A549 (cell line): ENCODE results near the gene ING3. TPM values are rescaled to one million over a fixed set of nuclear protein-coding genes. Genes with fewer than 3 reads are reported as not detected.

Experiments used
- ATAC-seq, 2 experiments: fragments of 200-7000 bp in 1 of 2; fragments of >200 bp in 1 of 2; cut with Nextera tagmentation in 1 of 2; cut with Tn5 transposase in 1 of 2; 3 replicates each; pipeline versions ENCODE4 v1.8.0 to v1.9.1; 2018 to 2020; ENCODE audit warnings: mild to moderate bottlenecking in 1 of 2, moderate library complexity in 1 of 2
- CTCF ChIA-PET: fragments of 300-600 bp; sonication (Branson Sonifier 250); formaldehyde crosslinking; extraction: SDS; loops from one replicate; lab custom pipeline; 2021; ENCODE audit warnings: antibody characterized with exemption, inconsistent platforms; lab: Yijun Ruan, JAX
- POLR2A ChIA-PET: fragments of 350-600 bp; formaldehyde crosslinking; extraction: SDS; loops from one replicate; lab custom pipeline; 2021; ENCODE audit warnings: antibody characterized with exemption, inconsistent platforms; lab: Yijun Ruan, JAX
- DNase-seq, 2 experiments: peaks; one replicate each; pipeline versions ENCODE4 v3.0.0 to v3.0.0-alpha.2; 2011 to 2016; ENCODE audit warnings: low read depth in 1 of 2, low spot score in 1 of 2
- FAIRE-seq: peaks from 2 replicates; lab custom pipeline; 2011; peaks lifted over from hg19 to GRCh38; lab: Jason Lieb, UNC
- H3K27ac ChIP-seq, 2 experiments: fragments of >200 bp; sonication (Bioruptor Twin); formaldehyde crosslinking; 3 replicates each; pipeline ENCODE4 v1.5.1; 2016 to 2017
- H3K4me1 ChIP-seq: fragments of >200 bp; sonication (Bioruptor Twin); formaldehyde crosslinking; 3 replicates; pipeline ENCODE4 v1.6.1; 2016
- H3K4me2 ChIP-seq: fragments of >200 bp; sonication (Bioruptor Twin); formaldehyde crosslinking; 3 replicates; pipeline ENCODE4 v1.6.1; 2016
- H3K4me3 ChIP-seq: fragments of >200 bp; sonication (Bioruptor Twin); formaldehyde crosslinking; 3 replicates; pipeline ENCODE4 v1.5.1; 2016
- H3K9me3 ChIP-seq: fragments of >200 bp; sonication (Bioruptor Twin); formaldehyde crosslinking; 3 replicates; pipeline ENCODE4 v1.6.1; 2016
- BHLHE40 ChIP-seq: IDR thresholded peaks from 2 replicates; pipeline ENCODE4 v1.6.1; 2012; ENCODE audit warnings: low read depth, low read length, inconsistent platforms
- CBX2 ChIP-seq: fragments of 200-600 bp; sonication (generic); IDR thresholded peaks from 2 replicates; pipeline ENCODE4 v1.6.1; 2016; ENCODE audit warnings: low read depth, mild to moderate bottlenecking, borderline replicate concordance
- CBX8 ChIP-seq: fragments of 200-600 bp; sonication (generic); IDR thresholded peaks from 2 replicates; pipeline ENCODE4 v1.6.1; 2016
- CEBPB ChIP-seq, 2 experiments: fragments of >200 bp in 1 of 2; sonication (Bioruptor Twin) in 1 of 2; formaldehyde crosslinking in 1 of 2; IDR thresholded peaks; 2 replicates each; pipeline ENCODE4 v1.6.1; 2012 to 2016
- CHD2 ChIP-seq: fragments of 150-350 bp; IDR thresholded peaks from 2 replicates; pipeline ENCODE4 v1.6.1; 2014; ENCODE audit warnings: low read length; ENCODE audit not compliant: partially characterized antibody
- FOXS1 ChIP-seq: fragments of 250-450 bp; sonication (Bioruptor Pico); IDR thresholded peaks from 2 replicates; pipeline ENCODE4 v1.5.0; 2020; ENCODE audit warnings: mild to moderate bottlenecking, moderate library complexity
- HDAC2 ChIP-seq: fragments of 200-600 bp; sonication (generic); IDR thresholded peaks from 2 replicates; pipeline ENCODE4 v1.6.1; 2016
- HEYL ChIP-seq: fragments of 250-450 bp; sonication (Bioruptor Pico); IDR thresholded peaks from 2 replicates; pipeline ENCODE4 v1.8.0; 2021; ENCODE audit warnings: mild to moderate bottlenecking, moderate library complexity
- HOXB5 ChIP-seq: fragments of 250-450 bp; sonication (Bioruptor Pico); IDR thresholded peaks from 2 replicates; pipeline ENCODE4 v1.5.0; 2020; ENCODE audit warnings: mild to moderate bottlenecking, moderate library complexity
- JUNB ChIP-seq: fragments of >200 bp; sonication (Bioruptor Twin); formaldehyde crosslinking; IDR thresholded peaks from 2 replicates; pipeline ENCODE4 v1.6.1; 2016
- MAFK ChIP-seq: fragments of 450-650 bp; IDR thresholded peaks from 2 replicates; pipeline ENCODE4 v1.6.1; 2014; ENCODE audit not compliant: partially characterized antibody
- MAZ ChIP-seq: fragments of 150-350 bp; IDR thresholded peaks from 2 replicates; pipeline ENCODE4 v1.6.1; 2014; ENCODE audit warnings: antibody characterized with exemption, low read depth, low read length, borderline replicate concordance
- NFE2L2 ChIP-seq: fragments of 150-350 bp; conservative IDR thresholded peaks from 2 replicates; pipeline ENCODE4 v1.6.1; 2014; ENCODE audit warnings: low read length
- NR3C1 ChIP-seq: fragments of >200 bp; sonication (Bioruptor Twin); formaldehyde crosslinking; IDR thresholded peaks from 3 replicates; pipeline ENCODE4 v1.6.1; 2017
- POLR2AphosphoS2 ChIP-seq: conservative IDR thresholded peaks from 2 replicates; pipeline ENCODE4 v1.6.1; 2012; ENCODE audit warnings: low read length, improper control_type of control experiment, inconsistent platforms
- RCOR1 ChIP-seq: fragments of 150-350 bp; IDR thresholded peaks from 2 replicates; pipeline ENCODE4 v1.6.1; 2014; ENCODE audit warnings: antibody characterized with exemption, low read length, low read depth
- RFX5 ChIP-seq: fragments of 450-650 bp; IDR thresholded peaks from 2 replicates; pipeline ENCODE4 v1.7.1; 2014; ENCODE audit warnings: antibody characterized with exemption, mild to moderate bottlenecking, moderate library complexity
- SMC3 ChIP-seq: fragments of >200 bp; sonication (Bioruptor Twin); formaldehyde crosslinking; IDR thresholded peaks from 3 replicates; pipeline ENCODE4 v1.6.1; 2018; ENCODE audit warnings: inconsistent platforms
- TP53 ChIP-seq: fragments of 250-450 bp; sonication (Bioruptor Pico); IDR thresholded peaks from 2 replicates; pipeline ENCODE4 v1.5.0; 2021; ENCODE audit warnings: mild to moderate bottlenecking, moderate library complexity
- ZFP36 ChIP-seq: fragments of 450-650 bp; IDR thresholded peaks from 2 replicates; pipeline ENCODE4 v1.6.1; 2014; ENCODE audit warnings: borderline replicate concordance; ENCODE audit not compliant: partially characterized antibody
- ZSCAN20 ChIP-seq: fragments of 250-450 bp; sonication (Bioruptor Pico); IDR thresholded peaks from 2 replicates; pipeline ENCODE4 v1.8.0; 2022; ENCODE audit warnings: mild to moderate bottlenecking, moderate library complexity
- WGBS: methylation state at CpG from one replicate; pipeline ENCODE4 v1.1.6; 2017; ENCODE audit errors: missing lambda C conversion rate; 5-methylcytosine and 5-hydroxymethylcytosine counted together
- polyA plus RNA-seq, 4 experiments: library from polyadenylated mRNA; depleted of rRNA in 3 of 4; stranded (reverse); fragments of >200 nt; fragmentation: RNase III in 1 of 4; extraction: RNeasy Plus Mini Kit Qiagen cat#74134 plus additional on column Dnase treatment in 1 of 4; gene quantifications; 2 replicates in 3 of 4; 3 replicates in 1 of 4; pipeline ENCODE4 v1.2.3, GENCODE V29; 2011 to 2017
- TF ChIP-seq, protein P1 (sequence below): fragments of >200 bp; sonication (Bioruptor Twin); formaldehyde crosslinking; IDR thresholded peaks from 3 replicates; pipeline ENCODE4 v1.5.1; 2016
- TF ChIP-seq, protein P2 (sequence below): IDR thresholded peaks from 2 replicates; pipeline ENCODE4 v1.6.1; 2012
- TF ChIP-seq, protein P3 (sequence below): IDR thresholded peaks from 2 replicates; pipeline ENCODE4 v1.6.1; 2012; ENCODE audit warnings: low read depth, borderline replicate concordance
- TF ChIP-seq, protein P4 (sequence below): fragments of 250-450 bp; sonication (Bioruptor Pico); IDR thresholded peaks from 2 replicates; pipeline ENCODE4 v1.5.0; 2021; ENCODE audit warnings: mild to moderate bottlenecking, moderate library complexity, borderline replicate concordance
- TF ChIP-seq, protein P5 (sequence below): fragments of 250-450 bp; sonication (Bioruptor Pico); IDR thresholded peaks from 2 replicates; pipeline ENCODE4 v1.5.0; 2020; ENCODE audit warnings: low read depth, mild to moderate bottlenecking, moderate library complexity

The ING3 gene
- polyA plus RNA-seq, 2 of the 4 experiments (the other 2 are of a cell fraction), result 5.6 to 11.3 TPM

DNA sequence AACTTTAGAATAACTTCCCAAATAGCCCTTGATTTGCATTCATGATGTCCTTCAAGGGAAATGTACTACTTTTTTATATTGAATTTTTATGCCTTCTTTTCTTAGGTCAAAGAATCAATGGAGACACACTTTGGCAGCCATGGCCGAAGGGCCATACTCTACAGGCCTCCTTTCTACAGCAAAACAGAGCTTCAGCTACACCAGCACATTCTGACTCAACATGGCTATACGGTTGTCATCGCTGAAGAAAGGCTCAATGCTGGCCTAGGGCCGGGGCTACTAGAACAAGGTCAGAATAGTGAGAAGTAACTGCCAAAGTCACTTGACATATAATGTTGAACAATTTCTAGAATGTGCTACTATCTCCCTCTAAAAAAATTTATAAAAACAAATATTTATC, 65.0 kb downstream of the ING3 start:
- FAIRE-seq, result no peak
- Histone ChIP-seq H3K27ac (no peak overlapping the region), H3K9me3 (no peaks in the 10 kb centered on the region), H3K4me1 (no peaks in the 10 kb centered on the region; the same call in 2 of the 3 replicates), H3K4me2 (no peak overlapping the region), H3K4me3 (no peak overlapping the region)
- ChIA-PET CTCF (no interaction called here), POLR2A (no interaction called here)
- DNase-seq, result no peak
- no peak for ATAC-seq
- TF ChIP-seq RCOR1, result no peak
- TF ChIP-seq, protein P1, sequence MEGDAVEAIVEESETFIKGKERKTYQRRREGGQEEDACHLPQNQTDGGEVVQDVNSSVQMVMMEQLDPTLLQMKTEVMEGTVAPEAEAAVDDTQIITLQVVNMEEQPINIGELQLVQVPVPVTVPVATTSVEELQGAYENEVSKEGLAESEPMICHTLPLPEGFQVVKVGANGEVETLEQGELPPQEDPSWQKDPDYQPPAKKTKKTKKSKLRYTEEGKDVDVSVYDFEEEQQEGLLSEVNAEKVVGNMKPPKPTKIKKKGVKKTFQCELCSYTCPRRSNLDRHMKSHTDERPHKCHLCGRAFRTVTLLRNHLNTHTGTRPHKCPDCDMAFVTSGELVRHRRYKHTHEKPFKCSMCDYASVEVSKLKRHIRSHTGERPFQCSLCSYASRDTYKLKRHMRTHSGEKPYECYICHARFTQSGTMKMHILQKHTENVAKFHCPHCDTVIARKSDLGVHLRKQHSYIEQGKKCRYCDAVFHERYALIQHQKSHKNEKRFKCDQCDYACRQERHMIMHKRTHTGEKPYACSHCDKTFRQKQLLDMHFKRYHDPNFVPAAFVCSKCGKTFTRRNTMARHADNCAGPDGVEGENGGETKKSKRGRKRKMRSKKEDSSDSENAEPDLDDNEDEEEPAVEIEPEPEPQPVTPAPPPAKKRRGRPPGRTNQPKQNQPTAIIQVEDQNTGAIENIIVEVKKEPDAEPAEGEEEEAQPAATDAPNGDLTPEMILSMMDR, result no peak
- no peak for TF ChIP-seq CBX8
- TF ChIP-seq BHLHE40, result no peak
- TF ChIP-seq CHD2, result no peak
- TF ChIP-seq, protein P2, sequence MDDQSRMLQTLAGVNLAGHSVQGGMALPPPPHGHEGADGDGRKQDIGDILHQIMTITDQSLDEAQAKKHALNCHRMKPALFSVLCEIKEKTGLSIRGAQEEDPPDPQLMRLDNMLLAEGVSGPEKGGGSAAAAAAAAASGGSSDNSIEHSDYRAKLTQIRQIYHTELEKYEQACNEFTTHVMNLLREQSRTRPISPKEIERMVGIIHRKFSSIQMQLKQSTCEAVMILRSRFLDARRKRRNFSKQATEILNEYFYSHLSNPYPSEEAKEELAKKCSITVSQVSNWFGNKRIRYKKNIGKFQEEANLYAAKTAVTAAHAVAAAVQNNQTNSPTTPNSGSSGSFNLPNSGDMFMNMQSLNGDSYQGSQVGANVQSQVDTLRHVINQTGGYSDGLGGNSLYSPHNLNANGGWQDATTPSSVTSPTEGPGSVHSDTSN, result no peak
- no peak for TF ChIP-seq MAZ
- no peak for TF ChIP-seq CEBPB (IDR thresholded peaks at IDR 0.05)
- TF ChIP-seq TP53 (CRISPR knock-in tag), result no peak
- TF ChIP-seq, protein P3, sequence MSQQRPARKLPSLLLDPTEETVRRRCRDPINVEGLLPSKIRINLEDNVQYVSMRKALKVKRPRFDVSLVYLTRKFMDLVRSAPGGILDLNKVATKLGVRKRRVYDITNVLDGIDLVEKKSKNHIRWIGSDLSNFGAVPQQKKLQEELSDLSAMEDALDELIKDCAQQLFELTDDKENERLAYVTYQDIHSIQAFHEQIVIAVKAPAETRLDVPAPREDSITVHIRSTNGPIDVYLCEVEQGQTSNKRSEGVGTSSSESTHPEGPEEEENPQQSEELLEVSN, result no peak
- no peak for TF ChIP-seq MAFK
- TF ChIP-seq POLR2AphosphoS2, result no peak
- TF ChIP-seq FOXS1 (CRISPR knock-in tag), result no peak
- no peak for TF ChIP-seq CBX2
- no peak for TF ChIP-seq RFX5
- no peak for TF ChIP-seq HDAC2
- WGBS, result 58% methylated on average over 4 of the region's 4 CpGs

DNA sequence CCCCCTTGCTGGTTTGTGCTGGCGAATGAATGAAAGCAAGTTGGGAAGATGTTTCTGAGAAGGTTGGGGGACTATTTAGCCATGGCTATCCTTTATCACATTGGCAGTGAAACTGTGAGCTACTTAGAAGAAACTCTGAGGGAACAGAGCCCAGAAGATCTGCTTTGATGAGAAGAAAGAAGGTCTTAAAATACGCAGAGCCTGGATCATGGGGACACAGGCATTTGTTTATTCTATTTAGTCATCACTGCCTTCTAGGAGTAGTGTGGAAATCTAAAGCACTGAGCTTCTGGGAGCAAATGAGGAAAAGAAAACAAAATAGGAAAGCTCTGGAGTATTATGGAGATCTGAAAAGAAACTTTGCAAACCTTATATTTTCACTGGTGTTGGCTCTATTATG, 66.4 kb downstream of the ING3 start:
- ChIA-PET CTCF (no interaction called here), POLR2A (no interaction called here)
- Histone ChIP-seq H3K27ac (no peak overlapping the region), H3K4me2 (no peak overlapping the region), H3K9me3 (no peaks in the 10 kb centered on the region), H3K4me3 (no peak overlapping the region), H3K4me1 (no peaks in the 10 kb centered on the region; the same call in 2 of the 3 replicates)
- peak in 1 of 2 experiments; percentile 4 for DNase-seq
- no peak for FAIRE-seq
- TF ChIP-seq CBX8 (no peak), HEYL (CRISPR knock-in tag) (no peak), ZSCAN20 (CRISPR knock-in tag) (no peak), JUNB (no peak), SMC3 (no peak), NR3C1 (no peak), NFE2L2 (no peak), HOXB5 (CRISPR knock-in tag) (no peak), ZFP36 (no peak)
- TF ChIP-seq, protein P4, sequence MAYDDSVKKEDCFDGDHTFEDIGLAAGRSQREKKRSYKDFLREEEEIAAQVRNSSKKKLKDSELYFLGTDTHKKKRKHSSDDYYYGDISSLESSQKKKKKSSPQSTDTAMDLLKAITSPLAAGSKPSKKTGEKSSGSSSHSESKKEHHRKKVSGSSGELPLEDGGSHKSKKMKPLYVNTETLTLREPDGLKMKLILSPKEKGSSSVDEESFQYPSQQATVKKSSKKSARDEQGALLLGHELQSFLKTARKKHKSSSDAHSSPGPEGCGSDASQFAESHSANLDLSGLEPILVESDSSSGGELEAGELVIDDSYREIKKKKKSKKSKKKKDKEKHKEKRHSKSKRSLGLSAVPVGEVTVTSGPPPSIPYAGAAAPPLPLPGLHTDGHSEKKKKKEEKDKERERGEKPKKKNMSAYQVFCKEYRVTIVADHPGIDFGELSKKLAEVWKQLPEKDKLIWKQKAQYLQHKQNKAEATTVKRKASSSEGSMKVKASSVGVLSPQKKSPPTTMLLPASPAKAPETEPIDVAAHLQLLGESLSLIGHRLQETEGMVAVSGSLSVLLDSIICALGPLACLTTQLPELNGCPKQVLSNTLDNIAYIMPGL (CRISPR knock-in tag), result no peak
- TF ChIP-seq, protein P5, sequence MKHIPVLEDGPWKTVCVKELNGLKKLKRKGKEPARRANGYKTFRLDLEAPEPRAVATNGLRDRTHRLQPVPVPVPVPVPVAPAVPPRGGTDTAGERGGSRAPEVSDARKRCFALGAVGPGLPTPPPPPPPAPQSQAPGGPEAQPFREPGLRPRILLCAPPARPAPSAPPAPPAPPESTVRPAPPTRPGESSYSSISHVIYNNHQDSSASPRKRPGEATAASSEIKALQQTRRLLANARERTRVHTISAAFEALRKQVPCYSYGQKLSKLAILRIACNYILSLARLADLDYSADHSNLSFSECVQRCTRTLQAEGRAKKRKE (CRISPR knock-in tag), result no peak
- ATAC-seq, result no peak
- WGBS, result 47% methylated on average over 2 of the region's 2 CpGs
